Thoracic aorta (tissue), 2 donors: ENCODE data around the gene KLC1. TPM values are rescaled to one million over a fixed set of nuclear protein-coding genes. Genes with fewer than 3 reads are reported as not detected.

Experiments
- ATAC-seq: fragments of 150-250 bp; one replicate; pipeline ENCODE4 v1.8.0; 2017; ENCODE audit warnings: low read depth; ENCODE audit not compliant: insufficient number of reproducible peaks, low FRiP score
- DNase-seq: peaks from one replicate; pipeline ENCODE4 v3.0.0-alpha.2; 2020; ENCODE audit warnings: low spot score
- H3K27ac ChIP-seq, 2 donors: fragments of 200-600 bp; sonication (generic); 1 replicate in 1 of 2; 2 replicates in 1 of 2; pipeline ENCODE4 v1.5.1; 2016; ENCODE audit warnings: mild to moderate bottlenecking in 2 of 2, moderate library complexity in 2 of 2
- H3K27me3 ChIP-seq: fragments of 200-600 bp; sonication (generic); replicated peaks from 2 replicates; pipeline ENCODE4 v1.6.0; 2016; ENCODE audit warnings: mild to moderate bottlenecking; ENCODE audit not compliant: insufficient read depth
- H3K36me3 ChIP-seq: fragments of 200-600 bp; sonication (generic); one replicate; pipeline ENCODE4 v1.5.1; 2016
- H3K4me1 ChIP-seq, 2 donors: fragments of 200-600 bp; sonication (generic); 1 replicate in 1 of 2; 2 replicates in 1 of 2; pipeline versions ENCODE4 v1.5.1 to v1.6.0; 2016; ENCODE audit warnings: low read depth in 2 of 2, mild to moderate bottlenecking in 1 of 2; ENCODE audit not compliant: control insufficient read depth in 1 of 2
- H3K4me3 ChIP-seq: fragments of 200-600 bp; sonication (generic); 2 replicates; pipeline ENCODE4 v1.5.1; 2016; ENCODE audit warnings: mild to moderate bottlenecking
- H3K9me3 ChIP-seq: fragments of 200-600 bp; sonication (generic); 2 replicates; pipeline ENCODE4 v1.5.1; 2016
- CTCF ChIP-seq: fragments of 200-600 bp; sonication (generic); IDR thresholded peaks from one replicate; pipeline ENCODE4 v1.5.1; 2019; ENCODE audit warnings: antibody characterized with exemption
- total RNA-seq, 2 donors: library from RNA; depleted of rRNA; stranded (reverse); fragments of >200 nt; gene quantifications; one replicate each; pipeline versions ENCODE4 v1.1.0 to v1.2.3, GENCODE V29; 2016

KLC1 gene
- total RNA-seq, 2 donors from 2014 or later, result 545 to 588 TPM

DNA sequence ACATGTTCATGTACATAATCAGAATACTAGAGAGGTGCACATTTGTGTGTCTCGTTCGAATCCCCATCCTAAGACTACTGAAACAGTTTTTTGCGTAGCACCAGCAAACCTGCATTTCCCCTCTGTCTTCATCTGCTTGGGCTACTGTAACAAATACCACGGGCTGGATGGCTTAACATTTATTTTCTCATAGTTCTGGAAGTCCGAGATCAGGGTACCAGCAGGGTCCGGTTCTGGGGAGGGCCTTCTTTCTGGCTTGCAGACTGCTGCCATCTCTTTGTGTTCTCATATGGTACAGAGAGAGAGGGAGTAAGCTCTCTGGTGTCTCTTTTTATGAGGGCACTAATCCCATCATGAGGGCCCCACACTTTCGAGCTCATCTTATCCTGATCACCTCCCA lies 30.6 kb downstream of the KLC1 start:
- Histone ChIP-seq H3K4me3 (no peak overlapping the region), H3K9me3 (no peaks in the 10 kb centered on the region), H3K4me1 (peaks cover 8 to 23% of the 10 kb centered on the region in 2 donors), H3K27ac (no peak overlapping the region), H3K27me3 (no peaks in the 10 kb centered on the region), H3K36me3 (peaks cover 71% of the 10 kb centered on the region)
- ATAC-seq, result no peak
- no peak for DNase-seq
- no peak for TF ChIP-seq CTCF

DNA sequence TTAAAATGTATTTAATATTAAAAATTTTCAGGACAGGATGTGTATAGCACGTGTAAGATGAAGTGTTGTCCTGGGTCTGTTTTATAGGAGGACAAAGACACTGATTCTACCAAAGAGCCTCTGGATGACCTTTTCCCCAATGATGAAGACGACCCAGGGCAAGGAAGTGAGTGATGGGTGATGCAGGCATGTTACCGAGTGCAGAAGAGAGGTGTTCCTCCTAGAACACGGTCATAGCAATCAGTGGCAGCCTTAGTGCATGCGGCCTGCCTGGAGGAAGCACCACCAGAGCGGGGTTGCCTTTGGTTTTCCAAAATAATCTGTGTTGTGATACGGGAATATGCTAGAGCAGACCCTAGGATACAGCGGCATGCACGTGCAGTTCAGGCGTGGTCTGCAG lies 33.0 kb downstream of the KLC1 start:
- H3K27ac ChIP-seq, result no peak overlapping the region
- no peaks in the 10 kb centered on the region for H3K27me3 ChIP-seq
- H3K4me1 ChIP-seq, result peaks cover 8 to 27% of the 10 kb centered on the region in 2 donors
- no peaks in the 10 kb centered on the region for H3K9me3 ChIP-seq
- peaks cover 49% of the 10 kb centered on the region for H3K36me3 ChIP-seq
- ATAC-seq (no peak), DNase-seq (no peak)
- no peak overlapping the region for H3K4me3 ChIP-seq
- no peak for TF ChIP-seq CTCF

DNA sequence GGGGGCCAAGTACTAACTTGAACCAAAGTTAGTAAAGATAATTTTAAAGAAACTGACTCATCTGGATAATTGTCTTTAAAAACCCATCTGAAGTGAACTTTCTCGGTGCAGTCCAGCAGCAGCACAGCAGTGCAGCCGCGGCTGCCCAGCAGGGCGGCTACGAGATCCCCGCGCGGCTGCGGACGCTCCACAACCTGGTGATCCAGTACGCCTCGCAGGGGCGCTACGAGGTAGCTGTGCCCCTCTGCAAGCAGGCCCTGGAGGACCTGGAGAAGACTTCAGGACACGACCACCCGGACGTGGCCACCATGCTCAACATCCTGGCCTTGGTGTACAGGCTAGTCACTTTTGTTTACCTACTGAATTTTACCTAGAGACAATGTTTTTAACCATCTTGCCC lies 33.6 kb downstream of the KLC1 start:
- Histone ChIP-seq H3K4me1 (peaks cover 8 to 27% of the 10 kb centered on the region in 2 donors), H3K27me3 (no peaks in the 10 kb centered on the region), H3K4me3 (no peak overlapping the region), H3K36me3 (peaks cover 48% of the 10 kb centered on the region), H3K9me3 (no peaks in the 10 kb centered on the region), H3K27ac (no peak overlapping the region)
- no peak for TF ChIP-seq CTCF
- ATAC-seq (no peak), DNase-seq (no peak)

GRCh38 chr14:103663506-103663905 lies 34.5 kb downstream of the KLC1 start:
- Histone ChIP-seq H3K27me3 (no peaks in the 10 kb centered on the region), H3K4me1 (peaks cover 6 to 22% of the 10 kb centered on the region in 2 donors), H3K9me3 (no peaks in the 10 kb centered on the region), H3K27ac (peak overlapping the region; percentile 74 to 75), H3K4me3 (no peak overlapping the region), H3K36me3 (peaks cover 52% of the 10 kb centered on the region)
- no peak for ATAC-seq
- DNase-seq, result no peak
- TF ChIP-seq CTCF, result no peak

DNA sequence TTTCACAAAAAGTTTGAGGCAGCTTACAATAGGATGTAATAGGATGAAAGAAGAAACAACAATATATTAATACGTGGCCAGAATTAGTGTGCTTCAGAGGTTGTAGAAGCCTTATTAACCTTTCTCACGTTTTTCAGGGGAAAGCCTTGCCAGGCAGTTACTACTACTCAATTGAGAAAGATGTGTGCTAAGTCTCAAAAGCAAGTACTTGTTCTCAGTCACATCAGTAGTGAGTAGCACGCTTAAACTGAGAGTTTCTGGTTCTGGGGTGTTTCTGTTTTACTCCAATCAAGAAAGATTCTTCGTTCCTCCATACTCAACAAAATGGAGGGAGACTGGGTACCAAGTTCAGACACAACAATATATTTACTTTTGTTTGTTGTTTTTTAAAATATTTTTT lies 38.7 kb downstream of the KLC1 start:
- no peak for TF ChIP-seq CTCF
- Histone ChIP-seq H3K4me3 (no peak overlapping the region), H3K36me3 (peaks cover 56% of the 10 kb centered on the region), H3K27ac (no peak overlapping the region), H3K9me3 (no peaks in the 10 kb centered on the region), H3K27me3 (no peaks in the 10 kb centered on the region), H3K4me1 (peaks cover 6 to 22% of the 10 kb centered on the region in 2 donors)
- DNase-seq (no peak), ATAC-seq (no peak)
